GM23338 (cell line): Measurements from ENCODE around the gene RNF167. TPM values are rescaled to one million over a fixed set of nuclear protein-coding genes. Genes with fewer than 3 reads are reported as not detected.
A peak's percentile ranks its signal among the peaks of the same experiment; 100 is the strongest.

Experiments
- ATAC-seq: fragments of 200-7000 bp; cut with Tn5 transposase; 3 replicates; pipeline ENCODE4 v1.9.1; 2020
- DNase-seq: peaks from one replicate; pipeline ENCODE4 v3.0.0-alpha.2; 2015; ENCODE audit warnings: low spot score
- H2AFZ ChIP-seq: fragments of 200-600 bp; sonication (generic); 2 replicates; pipeline ENCODE4 v1.8.0; 2016; ENCODE audit warnings: antibody characterized with exemption, mild to moderate bottlenecking, moderate library complexity
- H3F3A ChIP-seq: fragments of 200-600 bp; sonication (generic); replicated peaks from 2 replicates; pipeline ENCODE4 v1.8.0; 2017; ENCODE audit warnings: antibody characterized with exemption, mixed run types, low read depth
- H3K27ac ChIP-seq: fragments of 200-600 bp; sonication (generic); 2 replicates; pipeline ENCODE4 v1.6.1; 2016; ENCODE audit warnings: low read depth
- H3K27me3 ChIP-seq: fragments of 200-600 bp; sonication (generic); 2 replicates; pipeline ENCODE4 v1.8.0; 2016; ENCODE audit warnings: mild to moderate bottlenecking, mixed run types, moderate library complexity; ENCODE audit not compliant: insufficient read depth
- H3K36me3 ChIP-seq: fragments of 200-600 bp; sonication (generic); 2 replicates; pipeline ENCODE4 v1.8.0; 2016; ENCODE audit warnings: mild to moderate bottlenecking; ENCODE audit not compliant: insufficient read depth
- H3K4me1 ChIP-seq: fragments of 200-600 bp; sonication (generic); 2 replicates; pipeline ENCODE4 v1.8.0; 2016; ENCODE audit warnings: mild to moderate bottlenecking, moderate library complexity; ENCODE audit not compliant: insufficient read depth
- H3K4me2 ChIP-seq: fragments of 200-600 bp; sonication (generic); 2 replicates; pipeline ENCODE4 v1.7.1; 2017; ENCODE audit warnings: mixed run types
- H3K4me3 ChIP-seq: fragments of 200-600 bp; sonication (generic); 2 replicates; pipeline ENCODE4 v1.6.1; 2016; ENCODE audit warnings: mixed run types
- H3K79me2 ChIP-seq: fragments of 200-600 bp; sonication (generic); replicated peaks from 2 replicates; pipeline ENCODE4 v1.8.0; 2017; ENCODE audit warnings: mild to moderate bottlenecking; ENCODE audit not compliant: insufficient read depth
- H3K9me2 ChIP-seq: fragments of 200-600 bp; sonication (generic); 2 replicates; pipeline ENCODE4 v1.8.0; 2017; ENCODE audit not compliant: insufficient read depth
- H4K20me1 ChIP-seq: fragments of 200-600 bp; sonication (generic); replicated peaks from 2 replicates; pipeline ENCODE4 v1.8.0; 2017; ENCODE audit warnings: mild to moderate bottlenecking; ENCODE audit not compliant: insufficient read depth
- H3K27ac Mint-ChIP-seq: 2 replicates; pipeline ENCODE4 v1.8.0; 2020; ENCODE audit warnings: inconsistent platforms, mild to moderate bottlenecking, moderate library complexity, mixed read lengths
- H3K27me3 Mint-ChIP-seq: 3 replicates; pipeline ENCODE4 v1.8.0; 2022; ENCODE audit warnings: low read depth, mild to moderate bottlenecking, moderate library complexity, mixed read lengths, inconsistent platforms; ENCODE audit not compliant: insufficient read depth, poor library complexity
- H3K36me3 Mint-ChIP-seq: 3 replicates; pipeline ENCODE4 v1.8.0; 2021; ENCODE audit warnings: low read depth, mild to moderate bottlenecking, inconsistent platforms, moderate library complexity, mixed read lengths
- H3K4me1 Mint-ChIP-seq: 3 replicates; pipeline ENCODE4 v1.8.0; 2020; ENCODE audit warnings: mild to moderate bottlenecking, inconsistent platforms, mixed read lengths
- H3K4me3 Mint-ChIP-seq: 3 replicates; pipeline ENCODE4 v1.8.0; 2021; ENCODE audit warnings: moderate library complexity, mild to moderate bottlenecking, inconsistent platforms, mixed read lengths
- H3K9me3 Mint-ChIP-seq: 3 replicates; pipeline ENCODE4 v1.8.0; 2020; ENCODE audit warnings: moderate library complexity, mild to moderate bottlenecking, inconsistent platforms, mixed read lengths
- CREB1 ChIP-seq: fragments of 250-450 bp; sonication (Bioruptor Pico); IDR thresholded peaks from 2 replicates; pipeline ENCODE4 v1.5.0; 2020; ENCODE audit warnings: low read depth, mild to moderate bottlenecking, moderate library complexity
- EZH2 ChIP-seq: fragments of 200-600 bp; sonication (generic); IDR thresholded peaks from one replicate; pipeline ENCODE4 v1.8.0; 2017; ENCODE audit warnings: antibody characterized with exemption, mild to moderate bottlenecking, low read depth; ENCODE audit not compliant: unreplicated experiment
- EZH2phosphoT487 ChIP-seq: fragments of 200-600 bp; sonication (generic); IDR thresholded peaks from one replicate; pipeline ENCODE4 v1.8.1; 2018; ENCODE audit warnings: antibody characterized with exemption; ENCODE audit not compliant: unreplicated experiment
- JUNB ChIP-seq: IDR thresholded peaks from one replicate; pipeline ENCODE4 v1.6.1; 2016; ENCODE audit warnings: antibody characterized with exemption; ENCODE audit not compliant: unreplicated experiment
- NANOG ChIP-seq: IDR thresholded peaks from 2 replicates; pipeline ENCODE4 v1.6.1; 2016; ENCODE audit warnings: antibody characterized with exemption, borderline replicate concordance
- POLR2AphosphoS5 ChIP-seq: IDR thresholded peaks from 2 replicates; pipeline ENCODE4 v1.6.1; 2016; ENCODE audit warnings: antibody characterized with exemption, low read depth
- STAT1 ChIP-seq: IDR thresholded peaks from one replicate; pipeline ENCODE4 v1.6.1; 2016; ENCODE audit warnings: antibody characterized with exemption; ENCODE audit not compliant: unreplicated experiment
- ZNF114 ChIP-seq: fragments of 250-450 bp; sonication (Bioruptor Pico); IDR thresholded peaks from 2 replicates; pipeline ENCODE4 v1.5.0; 2020; ENCODE audit warnings: mild to moderate bottlenecking, moderate library complexity
- ZNF331 ChIP-seq: fragments of 250-450 bp; sonication (Bioruptor Pico); IDR thresholded peaks from 2 replicates; pipeline ENCODE4 v1.5.0; 2020; ENCODE audit warnings: low read depth, mild to moderate bottlenecking, moderate library complexity
- polyA plus RNA-seq: library from polyadenylated mRNA; unstranded; fragments of >200 nt; fragmentation: Nextera tagmentation; extraction: Ambion mirVana; gene quantifications from 2 replicates; pipeline ENCODE4 v1.2.1, GENCODE V29; 2016
- total RNA-seq: library from RNA; depleted of rRNA; stranded (reverse); fragments of >200 nt; shearing (Covaris generic); gene quantifications from 2 replicates; pipeline ENCODE4 v1.2.3, GENCODE V29; 2014
- TF ChIP-seq, protein P1 (sequence below), 2 experiments: fragments of 200-600 bp in 1 of 2; sonication (generic) in 1 of 2; conservative IDR thresholded peaks; 2 replicates each; pipeline versions ENCODE4 v1.5.1 to v1.6.1; 2016 to 2017; ENCODE audit warnings: antibody characterized with exemption in 2 of 2, low read depth in 2 of 2, mild to moderate bottlenecking in 2 of 2, moderate library complexity in 1 of 2
- TF ChIP-seq, protein P2 (sequence below): IDR thresholded peaks from one replicate; pipeline ENCODE4 v1.6.1; 2018; ENCODE audit warnings: antibody characterized with exemption; ENCODE audit not compliant: unreplicated experiment
- TF ChIP-seq, protein P3 (sequence below): fragments of 250-450 bp; sonication (Bioruptor Pico); IDR thresholded peaks from 2 replicates; pipeline ENCODE4 v1.5.0; 2020; ENCODE audit warnings: mild to moderate bottlenecking, moderate library complexity
- TF ChIP-seq, protein P4 (sequence below): IDR thresholded peaks from 2 replicates; pipeline ENCODE4 v1.6.1; 2016; ENCODE audit warnings: antibody characterized with exemption

RNF167 gene
- total and polyA plus RNA-seq, 2 experiments from 2014 or later, result 61.2 to 84.4 TPM

DNA sequence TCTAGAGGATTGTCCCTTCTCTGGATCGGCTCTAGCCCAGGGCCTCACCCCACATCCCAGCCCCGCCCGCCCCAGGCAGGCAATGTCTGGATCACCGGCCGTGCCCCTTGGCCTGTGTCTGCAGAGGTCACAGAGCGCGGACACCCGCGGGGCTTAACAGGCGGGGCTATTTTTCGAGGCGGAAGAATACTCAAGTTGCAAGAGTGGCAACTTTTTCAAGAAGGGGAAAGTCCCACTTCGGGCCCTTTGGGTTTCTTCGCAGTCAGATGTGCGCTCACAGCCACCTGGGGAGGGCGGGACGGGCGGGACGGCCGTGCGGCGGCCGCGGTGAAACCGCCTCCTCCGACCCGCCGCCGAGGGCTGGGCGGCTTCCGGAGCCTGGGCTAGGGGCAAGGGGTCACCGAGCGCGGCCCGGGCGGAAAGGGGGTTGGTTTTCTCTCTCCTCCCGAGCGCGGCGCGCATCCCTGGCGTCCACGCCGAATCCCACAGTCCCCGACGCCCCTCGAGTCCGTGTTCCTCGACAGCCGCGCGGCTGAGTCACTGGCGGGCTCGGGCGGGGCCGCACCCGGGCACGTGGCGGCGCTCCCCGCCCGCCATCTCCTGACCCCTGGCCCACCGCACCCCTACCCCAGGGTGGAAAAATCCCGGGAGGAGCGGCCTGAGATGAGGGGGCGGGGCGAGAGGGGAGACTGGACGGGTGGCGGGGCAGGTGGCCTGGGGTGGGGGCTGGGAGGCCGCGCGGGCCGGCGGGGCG lies 9.4 kb downstream of the RNF167 start:
- peak; percentile 23 for ATAC-seq
- Histone ChIP-seq H4K20me1 (peaks cover 15% of the 10 kb centered on the region), H2AFZ (no peak overlapping the region)

More for the DNA sequence above, 9.4 kb downstream of the RNF167 start:
- peaks cover 16% of the 10 kb centered on the region for H3K36me3 ChIP-seq
- peak overlapping the region; percentile 96 for H3K4me3 ChIP-seq
- peaks cover 39% of the 10 kb centered on the region for H3K4me1 ChIP-seq
- H3K9me2 ChIP-seq, result no peaks in the 10 kb centered on the region
- Mint-ChIP-seq H3K9me3 (no peaks in the 10 kb centered on the region; the same call in 2 of the 3 replicates), H3K36me3 (peaks cover 34% of the 10 kb centered on the region), H3K27ac (peak overlapping the region; percentile 81), H3K4me3 (peak overlapping the region; percentile 76), H3K4me1 (peaks cover 44% of the 10 kb centered on the region), H3K27me3 (peaks cover 34% of the 10 kb centered on the region)
- H3K4me2 ChIP-seq, result peak overlapping the region; percentile 96
- DNase-seq, result peak; percentile 68
- TF ChIP-seq, protein P1, sequence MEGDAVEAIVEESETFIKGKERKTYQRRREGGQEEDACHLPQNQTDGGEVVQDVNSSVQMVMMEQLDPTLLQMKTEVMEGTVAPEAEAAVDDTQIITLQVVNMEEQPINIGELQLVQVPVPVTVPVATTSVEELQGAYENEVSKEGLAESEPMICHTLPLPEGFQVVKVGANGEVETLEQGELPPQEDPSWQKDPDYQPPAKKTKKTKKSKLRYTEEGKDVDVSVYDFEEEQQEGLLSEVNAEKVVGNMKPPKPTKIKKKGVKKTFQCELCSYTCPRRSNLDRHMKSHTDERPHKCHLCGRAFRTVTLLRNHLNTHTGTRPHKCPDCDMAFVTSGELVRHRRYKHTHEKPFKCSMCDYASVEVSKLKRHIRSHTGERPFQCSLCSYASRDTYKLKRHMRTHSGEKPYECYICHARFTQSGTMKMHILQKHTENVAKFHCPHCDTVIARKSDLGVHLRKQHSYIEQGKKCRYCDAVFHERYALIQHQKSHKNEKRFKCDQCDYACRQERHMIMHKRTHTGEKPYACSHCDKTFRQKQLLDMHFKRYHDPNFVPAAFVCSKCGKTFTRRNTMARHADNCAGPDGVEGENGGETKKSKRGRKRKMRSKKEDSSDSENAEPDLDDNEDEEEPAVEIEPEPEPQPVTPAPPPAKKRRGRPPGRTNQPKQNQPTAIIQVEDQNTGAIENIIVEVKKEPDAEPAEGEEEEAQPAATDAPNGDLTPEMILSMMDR (conservative IDR thresholded peaks at IDR 0.05; ENCODE audit: low read depth in 2 of 2), result no peak
- TF ChIP-seq, protein P2, sequence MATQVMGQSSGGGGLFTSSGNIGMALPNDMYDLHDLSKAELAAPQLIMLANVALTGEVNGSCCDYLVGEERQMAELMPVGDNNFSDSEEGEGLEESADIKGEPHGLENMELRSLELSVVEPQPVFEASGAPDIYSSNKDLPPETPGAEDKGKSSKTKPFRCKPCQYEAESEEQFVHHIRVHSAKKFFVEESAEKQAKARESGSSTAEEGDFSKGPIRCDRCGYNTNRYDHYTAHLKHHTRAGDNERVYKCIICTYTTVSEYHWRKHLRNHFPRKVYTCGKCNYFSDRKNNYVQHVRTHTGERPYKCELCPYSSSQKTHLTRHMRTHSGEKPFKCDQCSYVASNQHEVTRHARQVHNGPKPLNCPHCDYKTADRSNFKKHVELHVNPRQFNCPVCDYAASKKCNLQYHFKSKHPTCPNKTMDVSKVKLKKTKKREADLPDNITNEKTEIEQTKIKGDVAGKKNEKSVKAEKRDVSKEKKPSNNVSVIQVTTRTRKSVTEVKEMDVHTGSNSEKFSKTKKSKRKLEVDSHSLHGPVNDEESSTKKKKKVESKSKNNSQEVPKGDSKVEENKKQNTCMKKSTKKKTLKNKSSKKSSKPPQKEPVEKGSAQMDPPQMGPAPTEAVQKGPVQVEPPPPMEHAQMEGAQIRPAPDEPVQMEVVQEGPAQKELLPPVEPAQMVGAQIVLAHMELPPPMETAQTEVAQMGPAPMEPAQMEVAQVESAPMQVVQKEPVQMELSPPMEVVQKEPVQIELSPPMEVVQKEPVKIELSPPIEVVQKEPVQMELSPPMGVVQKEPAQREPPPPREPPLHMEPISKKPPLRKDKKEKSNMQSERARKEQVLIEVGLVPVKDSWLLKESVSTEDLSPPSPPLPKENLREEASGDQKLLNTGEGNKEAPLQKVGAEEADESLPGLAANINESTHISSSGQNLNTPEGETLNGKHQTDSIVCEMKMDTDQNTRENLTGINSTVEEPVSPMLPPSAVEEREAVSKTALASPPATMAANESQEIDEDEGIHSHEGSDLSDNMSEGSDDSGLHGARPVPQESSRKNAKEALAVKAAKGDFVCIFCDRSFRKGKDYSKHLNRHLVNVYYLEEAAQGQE, result no peak
- TF ChIP-seq POLR2AphosphoS5, result no peak
- TF ChIP-seq, protein P3, sequence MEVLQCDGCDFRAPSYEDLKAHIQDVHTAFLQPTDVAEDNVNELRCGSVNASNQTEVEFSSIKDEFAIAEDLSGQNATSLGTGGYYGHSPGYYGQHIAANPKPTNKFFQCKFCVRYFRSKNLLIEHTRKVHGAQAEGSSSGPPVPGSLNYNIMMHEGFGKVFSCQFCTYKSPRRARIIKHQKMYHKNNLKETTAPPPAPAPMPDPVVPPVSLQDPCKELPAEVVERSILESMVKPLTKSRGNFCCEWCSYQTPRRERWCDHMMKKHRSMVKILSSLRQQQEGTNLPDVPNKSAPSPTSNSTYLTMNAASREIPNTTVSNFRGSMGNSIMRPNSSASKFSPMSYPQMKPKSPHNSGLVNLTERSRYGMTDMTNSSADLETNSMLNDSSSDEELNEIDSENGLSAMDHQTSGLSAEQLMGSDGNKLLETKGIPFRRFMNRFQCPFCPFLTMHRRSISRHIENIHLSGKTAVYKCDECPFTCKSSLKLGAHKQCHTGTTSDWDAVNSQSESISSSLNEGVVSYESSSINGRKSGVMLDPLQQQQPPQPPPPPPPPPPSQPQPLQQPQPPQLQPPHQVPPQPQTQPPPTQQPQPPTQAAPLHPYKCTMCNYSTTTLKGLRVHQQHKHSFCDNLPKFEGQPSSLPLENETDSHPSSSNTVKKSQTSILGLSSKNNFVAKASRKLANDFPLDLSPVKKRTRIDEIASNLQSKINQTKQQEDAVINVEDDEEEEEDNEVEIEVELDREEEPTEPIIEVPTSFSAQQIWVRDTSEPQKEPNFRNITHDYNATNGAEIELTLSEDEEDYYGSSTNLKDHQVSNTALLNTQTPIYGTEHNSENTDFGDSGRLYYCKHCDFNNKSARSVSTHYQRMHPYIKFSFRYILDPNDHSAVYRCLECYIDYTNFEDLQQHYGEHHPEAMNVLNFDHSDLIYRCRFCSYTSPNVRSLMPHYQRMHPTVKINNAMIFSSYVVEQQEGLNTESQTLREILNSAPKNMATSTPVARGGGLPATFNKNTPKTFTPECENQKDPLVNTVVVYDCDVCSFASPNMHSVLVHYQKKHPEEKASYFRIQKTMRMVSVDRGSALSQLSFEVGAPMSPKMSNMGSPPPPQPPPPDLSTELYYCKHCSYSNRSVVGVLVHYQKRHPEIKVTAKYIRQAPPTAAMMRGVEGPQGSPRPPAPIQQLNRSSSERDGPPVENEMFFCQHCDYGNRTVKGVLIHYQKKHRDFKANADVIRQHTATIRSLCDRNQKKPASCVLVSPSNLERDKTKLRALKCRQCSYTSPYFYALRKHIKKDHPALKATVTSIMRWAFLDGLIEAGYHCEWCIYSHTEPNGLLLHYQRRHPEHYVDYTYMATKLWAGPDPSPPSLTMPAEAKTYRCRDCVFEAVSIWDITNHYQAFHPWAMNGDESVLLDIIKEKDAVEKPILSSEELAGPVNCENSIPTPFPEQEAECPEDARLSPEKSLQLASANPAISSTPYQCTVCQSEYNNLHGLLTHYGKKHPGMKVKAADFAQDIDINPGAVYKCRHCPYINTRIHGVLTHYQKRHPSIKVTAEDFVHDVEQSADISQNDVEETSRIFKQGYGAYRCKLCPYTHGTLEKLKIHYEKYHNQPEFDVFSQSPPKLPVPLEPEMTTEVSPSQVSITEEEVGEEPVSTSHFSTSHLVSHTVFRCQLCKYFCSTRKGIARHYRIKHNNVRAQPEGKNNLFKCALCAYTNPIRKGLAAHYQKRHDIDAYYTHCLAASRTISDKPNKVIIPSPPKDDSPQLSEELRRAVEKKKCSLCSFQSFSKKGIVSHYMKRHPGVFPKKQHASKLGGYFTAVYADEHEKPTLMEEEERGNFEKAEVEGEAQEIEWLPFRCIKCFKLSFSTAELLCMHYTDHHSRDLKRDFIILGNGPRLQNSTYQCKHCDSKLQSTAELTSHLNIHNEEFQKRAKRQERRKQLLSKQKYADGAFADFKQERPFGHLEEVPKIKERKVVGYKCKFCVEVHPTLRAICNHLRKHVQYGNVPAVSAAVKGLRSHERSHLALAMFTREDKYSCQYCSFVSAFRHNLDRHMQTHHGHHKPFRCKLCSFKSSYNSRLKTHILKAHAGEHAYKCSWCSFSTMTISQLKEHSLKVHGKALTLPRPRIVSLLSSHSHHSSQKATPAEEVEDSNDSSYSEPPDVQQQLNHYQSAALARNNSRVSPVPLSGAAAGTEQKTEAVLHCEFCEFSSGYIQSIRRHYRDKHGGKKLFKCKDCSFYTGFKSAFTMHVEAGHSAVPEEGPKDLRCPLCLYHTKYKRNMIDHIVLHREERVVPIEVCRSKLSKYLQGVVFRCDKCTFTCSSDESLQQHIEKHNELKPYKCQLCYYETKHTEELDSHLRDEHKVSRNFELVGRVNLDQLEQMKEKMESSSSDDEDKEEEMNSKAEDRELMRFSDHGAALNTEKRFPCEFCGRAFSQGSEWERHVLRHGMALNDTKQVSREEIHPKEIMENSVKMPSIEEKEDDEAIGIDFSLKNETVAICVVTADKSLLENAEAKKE (CRISPR knock-in tag), result no peak
- no peak for TF ChIP-seq EZH2phosphoT487
- no peak for TF ChIP-seq CREB1
- no peak for TF ChIP-seq NANOG
- no peak for TF ChIP-seq JUNB
- TF ChIP-seq, protein P4, sequence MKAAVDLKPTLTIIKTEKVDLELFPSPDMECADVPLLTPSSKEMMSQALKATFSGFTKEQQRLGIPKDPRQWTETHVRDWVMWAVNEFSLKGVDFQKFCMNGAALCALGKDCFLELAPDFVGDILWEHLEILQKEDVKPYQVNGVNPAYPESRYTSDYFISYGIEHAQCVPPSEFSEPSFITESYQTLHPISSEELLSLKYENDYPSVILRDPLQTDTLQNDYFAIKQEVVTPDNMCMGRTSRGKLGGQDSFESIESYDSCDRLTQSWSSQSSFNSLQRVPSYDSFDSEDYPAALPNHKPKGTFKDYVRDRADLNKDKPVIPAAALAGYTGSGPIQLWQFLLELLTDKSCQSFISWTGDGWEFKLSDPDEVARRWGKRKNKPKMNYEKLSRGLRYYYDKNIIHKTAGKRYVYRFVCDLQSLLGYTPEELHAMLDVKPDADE, result no peak; the same call in 1 of the 2 replicates
- no peak for TF ChIP-seq ZNF331 (CRISPR knock-in tag)
- no peak for TF ChIP-seq STAT1
- no peak for TF ChIP-seq EZH2
- TF ChIP-seq ZNF114 (CRISPR knock-in tag), result no peak
- H3K27ac ChIP-seq, result peak overlapping the region; percentile 100
- peaks cover 29% of the 10 kb centered on the region for H3F3A ChIP-seq
- H3K27me3 ChIP-seq, result no peaks in the 10 kb centered on the region
- peaks cover 35% of the 10 kb centered on the region for H3K79me2 ChIP-seq
